SK-N-SH (cell line): ENCODE data around the gene DVL2. TPM values are rescaled to one million over a fixed set of nuclear protein-coding genes. Genes with fewer than 3 reads are reported as not detected.

Source experiments
- CTCF ChIA-PET: fragments of 300-600, 350-600 bp; formaldehyde crosslinking; extraction: SDS; loops from one replicate; lab custom pipeline; 2021; lab: Yijun Ruan, JAX
- POLR2A ChIA-PET: fragments of 350-600 bp; sonication (Branson Sonifier 250); formaldehyde crosslinking; extraction: SDS; loops from one replicate; lab custom pipeline; 2020; ENCODE audit warnings: antibody characterized with exemption, inconsistent platforms; lab: Yijun Ruan, JAX
- DNase-seq: peaks from one replicate; pipeline ENCODE4 v3.0.0; 2012
- H2AFZ ChIP-seq: fragments of 200-600 bp; sonication (generic); 2 replicates; pipeline ENCODE4 v1.8.1; 2016; ENCODE audit warnings: antibody characterized with exemption, mild to moderate bottlenecking, low read depth
- H3F3A ChIP-seq: fragments of 200-600 bp; sonication (generic); replicated peaks from 2 replicates; pipeline ENCODE3; 2016; ENCODE audit warnings: antibody characterized with exemption, mild to moderate bottlenecking; ENCODE audit not compliant: insufficient read depth
- H3K27ac ChIP-seq, 2 experiments: fragments of 200-500 bp in 1 of 2; fragments of 200-600 bp in 1 of 2; sonication (Bioruptor generic) in 1 of 2; sonication (generic), shearing (Covaris generic) in 1 of 2; 2 replicates each; pipeline versions ENCODE4 v1.5.1 to v1.6.1; 2014 to 2016; ENCODE audit warnings: low read depth in 2 of 2, inconsistent platforms in 1 of 2, low read length in 1 of 2, mild to moderate bottlenecking in 1 of 2, mixed read lengths in 1 of 2
- H3K27me3 ChIP-seq: fragments of 200-600 bp; sonication (generic), shearing (Covaris generic); 2 replicates; pipeline ENCODE4 v1.6.1; 2016; ENCODE audit warnings: mixed run types; ENCODE audit not compliant: insufficient read depth
- H3K36me3 ChIP-seq, 2 experiments: fragments of 200-500 bp in 1 of 2; fragments of 200-600 bp in 1 of 2; sonication (Bioruptor generic) in 1 of 2; sonication (generic) in 1 of 2; replicated peaks in 1 of 2; 2 replicates each; pipeline versions ENCODE3 to v1.5.1; 2014 to 2016; ENCODE audit warnings: low read length in 1 of 2, mild to moderate bottlenecking in 1 of 2; ENCODE audit not compliant: insufficient read depth in 2 of 2, control insufficient read depth in 1 of 2
- H3K4me1 ChIP-seq, 2 experiments: fragments of 200-500 bp in 1 of 2; fragments of 200-600 bp in 1 of 2; sonication (Bioruptor generic) in 1 of 2; sonication (generic), shearing (Covaris generic) in 1 of 2; 2 replicates each; pipeline versions ENCODE4 v1.5.1 to v1.6.1; 2014 to 2016; ENCODE audit warnings: low read depth in 1 of 2, low read length in 1 of 2, mixed run types in 1 of 2; ENCODE audit not compliant: insufficient read depth in 2 of 2, control insufficient read depth in 1 of 2
- H3K4me2 ChIP-seq: fragments of 200-600 bp; sonication (generic), shearing (Covaris generic); 2 replicates; pipeline ENCODE4 v1.6.1; 2017; ENCODE audit warnings: mixed run types
- H3K4me3 ChIP-seq, 2 experiments: fragments of 200-500 bp in 1 of 2; fragments of 200-600 bp in 1 of 2; sonication (Bioruptor generic) in 1 of 2; sonication (generic), shearing (Covaris generic) in 1 of 2; 2 replicates each; pipeline versions ENCODE4 v1.5.1 to v1.8.1; 2014 to 2016; ENCODE audit warnings: low read depth in 2 of 2, inconsistent platforms in 1 of 2, low read length in 1 of 2, mild to moderate bottlenecking in 1 of 2, mixed read lengths in 1 of 2, moderate library complexity in 1 of 2
- H3K79me2 ChIP-seq: fragments of 200-600 bp; sonication (generic); 2 replicates; pipeline ENCODE4 v1.8.1; 2017; ENCODE audit warnings: mild to moderate bottlenecking; ENCODE audit not compliant: insufficient read depth
- H3K9ac ChIP-seq: fragments of 200-600 bp; sonication (generic); 2 replicates; pipeline ENCODE4 v1.6.1; 2017; ENCODE audit warnings: mixed run types
- H3K9me2 ChIP-seq: fragments of 200-600 bp; sonication (generic); 2 replicates; pipeline ENCODE4 v1.6.1; 2017; ENCODE audit warnings: mixed run types
- H3K9me3 ChIP-seq: fragments of 200-600 bp; sonication (generic); 2 replicates; pipeline ENCODE4 v1.6.1; 2017; ENCODE audit warnings: mixed run types, mild to moderate bottlenecking, moderate library complexity
- H4K20me1 ChIP-seq: fragments of 200-600 bp; sonication (generic); 2 replicates; pipeline ENCODE4 v1.6.1; 2017; ENCODE audit warnings: mild to moderate bottlenecking, mixed run types; ENCODE audit not compliant: insufficient read depth
- EP300 ChIP-seq, 2 experiments: IDR thresholded peaks; 2 replicates each; pipeline versions ENCODE4 v1.4.0 to v1.6.1; 2012; ENCODE audit warnings: borderline replicate concordance in 1 of 2, low read depth in 1 of 2, low read length in 1 of 2
- EZH2phosphoT487 ChIP-seq: fragments of 200-600 bp; sonication (generic); IDR thresholded peaks from 2 replicates; pipeline ENCODE4 v1.6.1; 2017; ENCODE audit warnings: low read depth, mixed run types, mild to moderate bottlenecking, antibody characterized with exemption, moderate library complexity, borderline replicate concordance
- FOSL2 ChIP-seq: IDR thresholded peaks from 2 replicates; pipeline ENCODE4 v1.4.0; 2012; ENCODE audit warnings: low read depth, mild to moderate bottlenecking, moderate library complexity, borderline replicate concordance
- IRF3 ChIP-seq: fragments of 150-350 bp; IDR thresholded peaks from 2 replicates; pipeline ENCODE4 v1.6.1; 2016; ENCODE audit warnings: mild to moderate bottlenecking, low read depth, low read length
- MAX ChIP-seq: IDR thresholded peaks from 2 replicates; pipeline ENCODE4 v1.4.0; 2012; ENCODE audit warnings: low read depth
- MXI1 ChIP-seq: IDR thresholded peaks from 2 replicates; pipeline ENCODE4 v1.6.1; 2012; ENCODE audit warnings: mild to moderate bottlenecking, low read depth, low read length, improper control_type of control experiment
- RAD21 ChIP-seq: IDR thresholded peaks from 2 replicates; pipeline ENCODE4 v1.6.1; 2012; ENCODE audit warnings: mild to moderate bottlenecking, low read length
- SMC3 ChIP-seq: IDR thresholded peaks from 2 replicates; pipeline ENCODE4 v1.6.1; 2012; ENCODE audit warnings: low read depth, low read length, improper control_type of control experiment
- TCF12 ChIP-seq: IDR thresholded peaks from 2 replicates; pipeline ENCODE4 v1.4.0; 2012
- WGBS: methylation state at CpG from one replicate; pipeline ENCODE4 v1.1.6; 2017; ENCODE audit warnings: low lambda C conversion rate; 5-methylcytosine and 5-hydroxymethylcytosine counted together
- polyA plus RNA-seq, 3 experiments: library from polyadenylated mRNA; depleted of rRNA; stranded (reverse); fragments of >200 nt; gene quantifications; 2 replicates each; pipeline ENCODE4 v1.2.3, GENCODE V29; 2012

The DVL2 gene
- polyA plus RNA-seq, 1 of the 3 experiments (the other 2 are of a cell fraction): 8.3 TPM

GRCh38 chr17:7250695-7251627, 16.6 kb upstream of the DVL2 start:
- H3K9ac ChIP-seq: peak overlapping the region; percentile 94
- peaks cover 9 to 23% of the 10 kb centered on the region in 2 experiments; a peak in 3 of 4 replicates for H3K4me1 ChIP-seq
- 2% methylated on average over 49 of the region's 55 CpGs for WGBS
- no peaks in the 10 kb centered on the region for H3K27me3 ChIP-seq
- peaks cover 68% of the 10 kb centered on the region for H3K79me2 ChIP-seq
- CTCF ChIA-PET: interaction anchor here (0.6 to 1.6 kb wide), 8 partner anchors 8 to 310 kb away, joined by 3 to 14 read pairs (median 4); no protein-coding TSS in a partner anchor
- H3K36me3 ChIP-seq: peaks cover 17 to 22% of the 10 kb centered on the region in 2 experiments
- H4K20me1 ChIP-seq: no peaks in the 10 kb centered on the region
- POLR2A ChIA-PET: interaction anchor here (0.7 to 1.6 kb wide), 4 partner anchors 8 to 428 kb away, joined by 3 to 7 read pairs (median 6); partner anchors contain the start of genes GABARAP and PHF23
- H3F3A ChIP-seq: peaks cover 10% of the 10 kb centered on the region
- 0 out of 2 replicates have a peak overlapping the region, but pooled peaks have one; percentile 21 for H2AFZ ChIP-seq
- DNase-seq: no peak
- H3K4me3 ChIP-seq: peak overlapping the region; percentile 81 to 95
- no peaks in the 10 kb centered on the region for H3K9me2 ChIP-seq
- TF ChIP-seq MXI1: 0 out of 2 replicates have a peak, but pooled peaks have one; percentile 32
- no peak for TF ChIP-seq FOSL2
- TF ChIP-seq MAX: 0 out of 2 replicates have a peak, but pooled peaks have one; percentile 10
- peak overlapping the region; percentile 96 to 99 for H3K27ac ChIP-seq
- H3K4me2 ChIP-seq: peak overlapping the region; percentile 95
- no peaks in the 10 kb centered on the region for H3K9me3 ChIP-seq

GRCh38 chr17:7249830-7250229, 15.5 kb upstream of the DVL2 start:
- no peak for DNase-seq
- no peaks in the 10 kb centered on the region for H3K27me3 ChIP-seq
- ChIA-PET POLR2A (interaction anchor here (0.8 to 0.9 kb wide), 2 partner anchors 10 to 59 kb away, joined by 3 read pairs; no protein-coding TSS in a partner anchor), CTCF (interaction anchor here (1.5 kb wide), 1 partner anchor 46 kb away, joined by 6 read pairs; no protein-coding TSS in a partner anchor)
- 95% methylated on average over 7 of the region's 7 CpGs for WGBS
- H3K4me2 ChIP-seq: peak overlapping the region; percentile 95
- peaks cover 20 to 25% of the 10 kb centered on the region in 2 experiments for H3K36me3 ChIP-seq
- TF ChIP-seq RAD21 (no peak), EZH2phosphoT487 (no peak), EP300 (IDR thresholded peaks at IDR 0.05; ENCODE audit: borderline replicate concordance in 1 of 2, low read depth in 1 of 2, low read length in 1 of 2) (no peak), MAX (no peak), TCF12 (no peak), IRF3 (no peak), SMC3 (no peak)
- peaks cover 68% of the 10 kb centered on the region for H3K79me2 ChIP-seq
- 0 out of 4 replicates have a peak overlapping the region, but pooled peaks of 1 of the 2 experiments have one; percentile 7 for H3K27ac ChIP-seq
- H3K9me2 ChIP-seq: no peaks in the 10 kb centered on the region
- H4K20me1 ChIP-seq: no peaks in the 10 kb centered on the region
- H3K9me3 ChIP-seq: no peaks in the 10 kb centered on the region
- peaks cover 9 to 23% of the 10 kb centered on the region in 2 experiments; a peak in 3 of 4 replicates for H3K4me1 ChIP-seq
- peak overlapping the region; percentile 81 to 95 for H3K4me3 ChIP-seq
- no peak overlapping the region for H2AFZ ChIP-seq
- peak overlapping the region; percentile 94; the same call in 1 of the 2 replicates for H3K9ac ChIP-seq
- peaks cover 18% of the 10 kb centered on the region for H3F3A ChIP-seq
